Measurements from ENCODE around the gene NFAM1. TPM values are rescaled to one million over a fixed set of nuclear protein-coding genes. Genes with fewer than 3 reads are reported as not detected.

NFAM1 gene
- total and polyA plus RNA-seq, 12 donors, result 0.44 to 11.2 (median 7.1) TPM

DNA sequence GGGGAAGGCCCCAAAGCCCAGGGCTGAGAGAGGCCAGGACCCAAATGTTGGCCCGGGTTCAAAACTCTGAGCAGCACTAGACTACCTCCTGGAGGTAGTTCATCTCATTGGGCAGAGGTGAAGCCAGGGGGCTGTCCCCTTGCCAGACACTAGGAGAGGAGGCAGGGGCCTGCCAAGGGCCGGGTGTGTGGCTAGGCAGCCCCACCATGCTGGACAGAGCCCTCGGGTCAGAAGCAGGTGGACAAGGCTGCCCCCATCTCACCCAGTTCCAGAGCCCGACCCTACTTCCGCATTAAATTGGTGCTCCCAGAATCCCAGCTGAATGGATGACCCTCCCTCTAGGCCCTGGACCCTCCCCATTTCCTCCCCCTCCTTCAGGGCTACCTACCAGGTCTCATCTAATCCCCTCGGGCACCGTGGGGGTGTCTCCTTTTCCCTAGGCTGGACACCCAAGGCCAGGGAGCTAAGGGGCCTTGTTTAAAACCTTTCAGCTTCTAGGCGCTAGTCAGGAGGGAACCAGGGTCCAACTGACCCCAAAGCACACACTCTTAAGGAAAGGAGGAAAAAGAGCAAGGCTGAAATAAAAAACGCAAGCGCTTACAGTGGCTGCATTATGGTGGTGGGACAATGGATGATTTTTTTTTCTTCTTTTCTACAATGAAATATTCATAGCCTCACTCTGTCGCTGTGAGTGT, 89.6 kb downstream of the NFAM1 start:
- Histone ChIP-seq H3K27me3 (no peaks in the 10 kb centered on the region), H3K4me1 (replicated peaks in 1 of 2) (peaks cover 0 to 6% of the 10 kb centered on the region in 2 donors), H3K36me3 (replicated peaks in 1 of 2) (no peaks in the 10 kb centered on the region), H3K4me3 (peak overlapping the region in 2 of 4 donors; percentile 8 to 59), H3K27ac (peak overlapping the region in 1 of 5 donors; percentile 30), H3K9me3 (replicated peaks in 1 of 3) (no peaks in the 10 kb centered on the region)
- no peak for TF ChIP-seq POLR2A (IDR thresholded peaks at IDR 0.05)
- TF ChIP-seq, protein P1, sequence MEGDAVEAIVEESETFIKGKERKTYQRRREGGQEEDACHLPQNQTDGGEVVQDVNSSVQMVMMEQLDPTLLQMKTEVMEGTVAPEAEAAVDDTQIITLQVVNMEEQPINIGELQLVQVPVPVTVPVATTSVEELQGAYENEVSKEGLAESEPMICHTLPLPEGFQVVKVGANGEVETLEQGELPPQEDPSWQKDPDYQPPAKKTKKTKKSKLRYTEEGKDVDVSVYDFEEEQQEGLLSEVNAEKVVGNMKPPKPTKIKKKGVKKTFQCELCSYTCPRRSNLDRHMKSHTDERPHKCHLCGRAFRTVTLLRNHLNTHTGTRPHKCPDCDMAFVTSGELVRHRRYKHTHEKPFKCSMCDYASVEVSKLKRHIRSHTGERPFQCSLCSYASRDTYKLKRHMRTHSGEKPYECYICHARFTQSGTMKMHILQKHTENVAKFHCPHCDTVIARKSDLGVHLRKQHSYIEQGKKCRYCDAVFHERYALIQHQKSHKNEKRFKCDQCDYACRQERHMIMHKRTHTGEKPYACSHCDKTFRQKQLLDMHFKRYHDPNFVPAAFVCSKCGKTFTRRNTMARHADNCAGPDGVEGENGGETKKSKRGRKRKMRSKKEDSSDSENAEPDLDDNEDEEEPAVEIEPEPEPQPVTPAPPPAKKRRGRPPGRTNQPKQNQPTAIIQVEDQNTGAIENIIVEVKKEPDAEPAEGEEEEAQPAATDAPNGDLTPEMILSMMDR (IDR thresholded peaks at IDR 0.05), result no peak
- no peak for DNase-seq
- intact Hi-C loops (cut with DNase I), result no loop called here
- WGBS, 4 donors, result 76 to 89% (median 87%) methylated on average over 8 to 11 of the region's 11 CpGs

DNA sequence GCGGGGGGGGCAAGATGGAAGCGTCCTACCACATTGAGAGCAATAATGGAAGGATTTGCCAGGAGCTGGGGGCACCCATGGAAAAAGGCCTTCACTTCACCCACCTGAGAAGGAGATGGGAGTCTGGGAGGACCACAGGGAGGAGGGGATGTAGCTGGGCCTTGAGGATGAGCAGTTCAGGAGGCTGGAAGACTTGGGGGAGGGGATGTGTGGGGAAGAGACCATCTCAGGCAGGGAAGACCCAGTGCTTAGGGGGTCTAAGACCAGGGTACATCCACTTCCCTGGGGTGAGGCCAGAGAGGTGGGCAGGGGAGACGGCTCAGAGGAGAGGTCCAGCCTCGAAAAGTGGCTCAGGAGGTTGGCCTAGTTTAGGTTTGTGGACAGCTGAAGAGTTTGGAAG, 90.4 kb downstream of the NFAM1 start:
- 95 to 98% (median 97%) methylated on average over 4 of the region's 4 CpGs for WGBS, 4 donors
- H3K27me3 ChIP-seq, result no peaks in the 10 kb centered on the region
- H3K27ac ChIP-seq, result peak overlapping the region in 1 of 5 donors; percentile 59
- H3K9me3 ChIP-seq (replicated peaks in 1 of 3), result no peaks in the 10 kb centered on the region
- H3K4me1 ChIP-seq (replicated peaks in 1 of 2), result peaks cover 0 to 6% of the 10 kb centered on the region in 2 donors
- no peak for DNase-seq
- intact Hi-C loops (cut with DNase I), result no loop called here
- no peak overlapping the region for H3K4me3 ChIP-seq
- TF ChIP-seq, protein P1 (IDR thresholded peaks at IDR 0.05), result no peak
- TF ChIP-seq POLR2A (IDR thresholded peaks at IDR 0.05), result no peak
- no peaks in the 10 kb centered on the region for H3K36me3 ChIP-seq (replicated peaks in 1 of 2)

DNA sequence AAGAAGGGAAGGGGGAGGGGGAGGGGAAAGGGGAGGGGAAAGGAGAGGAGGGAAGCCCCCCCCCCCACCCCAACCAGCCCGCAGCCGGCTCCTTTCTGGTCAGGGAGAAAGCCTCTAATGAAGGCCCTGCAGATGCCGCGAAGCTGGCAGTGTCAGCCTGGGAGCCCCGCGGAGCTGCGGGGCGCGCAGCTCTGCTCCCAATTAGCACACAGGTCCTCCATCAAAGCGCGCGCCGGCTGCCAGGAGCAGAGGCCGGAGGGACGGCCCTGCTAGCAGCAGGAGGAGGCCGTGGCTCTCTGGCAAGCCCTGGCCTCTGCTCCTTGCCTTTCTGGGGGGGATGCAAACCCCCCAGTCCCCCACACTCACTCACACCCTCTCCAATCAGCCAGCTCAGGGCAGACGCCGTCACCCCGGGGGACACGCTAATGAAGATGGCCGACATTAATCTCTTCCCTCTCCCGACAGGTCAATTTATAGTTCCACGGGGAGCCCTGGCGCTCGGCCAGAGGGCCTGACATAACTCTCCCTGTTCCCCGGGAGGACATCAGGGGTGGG, 91.3 kb downstream of the NFAM1 start:
- Histone ChIP-seq H3K9me3 (replicated peaks in 1 of 3) (no peaks in the 10 kb centered on the region), H3K36me3 (replicated peaks in 1 of 2) (no peaks in the 10 kb centered on the region), H3K4me1 (replicated peaks in 1 of 2) (peaks cover 0 to 10% of the 10 kb centered on the region in 2 donors), H3K27ac (peak overlapping the region in 1 of 5 donors; percentile 59), H3K27me3 (no peaks in the 10 kb centered on the region), H3K4me3 (no peak overlapping the region)
- intact Hi-C loops (cut with DNase I), result no loop called here
- DNase-seq, result peak in 1 of 7 donors; percentile 75
- 19 to 30% (median 24%) methylated on average over 9 to 26 of the region's 26 CpGs for WGBS, 4 donors
- TF ChIP-seq, protein P1 (IDR thresholded peaks at IDR 0.05), result no peak

DNA sequence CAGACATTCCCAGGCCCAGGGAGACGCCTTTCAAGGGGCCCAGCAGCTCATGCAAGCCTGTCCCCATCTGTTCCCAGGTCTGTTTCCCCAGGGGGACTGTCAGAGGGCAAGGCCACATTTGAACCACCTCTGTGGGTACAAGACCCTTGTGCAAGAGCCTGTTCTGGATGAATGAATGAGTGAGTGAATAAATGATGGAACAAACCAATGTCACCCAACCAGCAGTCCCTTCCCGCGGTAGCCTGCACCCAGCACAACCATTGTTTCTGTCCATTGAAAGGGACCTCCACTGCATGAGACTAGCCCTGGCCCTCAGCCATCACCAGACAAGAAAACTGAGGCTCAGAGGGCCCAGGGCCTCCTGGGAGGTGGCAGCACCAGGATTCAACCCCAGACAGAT, 92.1 kb downstream of the NFAM1 start:
- Histone ChIP-seq H3K27ac (peak overlapping the region in 1 of 5 donors; percentile 59), H3K9me3 (replicated peaks in 1 of 3) (no peaks in the 10 kb centered on the region), H3K4me3 (no peak overlapping the region), H3K4me1 (replicated peaks in 1 of 2) (peaks cover 0 to 14% of the 10 kb centered on the region in 2 donors), H3K27me3 (no peaks in the 10 kb centered on the region), H3K36me3 (replicated peaks in 1 of 2) (no peaks in the 10 kb centered on the region)
- TF ChIP-seq POLR2A (IDR thresholded peaks at IDR 0.05), result no peak
- TF ChIP-seq, protein P1 (IDR thresholded peaks at IDR 0.05), result no peak
- intact Hi-C loops (cut with DNase I), result no loop called here
- DNase-seq, result no peak
- 83 to 100% (median 96%) methylated on average over 1 to 3 of the region's 3 CpGs for WGBS, 4 donors

All from adrenal gland (tissue), 12 donors.